Fibroblast of gingiva (primary cell): ENCODE results near the gene MAPK11.

Experiments used
- DNase-seq: peaks from one replicate; pipeline ENCODE4 v3.0.0-alpha.2; 2011; ENCODE audit warnings: low read depth

Gene MAPK11

GRCh38 chr22:50293441-50294318 is 23.5 kb upstream of the MAPK11 start:
- DNase-seq, result peak; percentile 82

GRCh38 chr22:50292643-50293440 is 22.7 kb upstream of the MAPK11 start:
- no peak for DNase-seq

- no peak for DNase-seq
These were observed 19.9 kb upstream of the MAPK11 start for GRCh38 chr22:50289942-50290630.

- DNase-seq, result no peak
These were observed 19.2 kb upstream of the MAPK11 start for GRCh38 chr22:50289151-50289941.

- no peak for DNase-seq
These were observed 17.6 kb upstream of the MAPK11 start for GRCh38 chr22:50287731-50288130.

GRCh38 chr22:50286701-50287318 is 16.6 kb upstream of the MAPK11 start:
- no peak for DNase-seq

- DNase-seq, result no peak
These were observed 16.1 kb upstream of the MAPK11 start for GRCh38 chr22:50286275-50286674.

GRCh38 chr22:50285568-50286229 is 15.5 kb upstream of the MAPK11 start:
- DNase-seq, result no peak

- no peak for DNase-seq
These were observed 14.3 kb upstream of the MAPK11 start for GRCh38 chr22:50284479-50284878.

- DNase-seq, result no peak
These were observed 13.6 kb upstream of the MAPK11 start for GRCh38 chr22:50283821-50284220.

- DNase-seq, result no peak
These were observed 12.4 kb upstream of the MAPK11 start for GRCh38 chr22:50282361-50283155.

- DNase-seq, result no peak
These were observed 11.8 kb upstream of the MAPK11 start for GRCh38 chr22:50281957-50282356.

- DNase-seq, result no peak
These were observed 11.2 kb upstream of the MAPK11 start for GRCh38 chr22:50281384-50281760.

GRCh38 chr22:50280708-50281383 is 10.7 kb upstream of the MAPK11 start:
- DNase-seq, result no peak

GRCh38 chr22:50280022-50280707 is 10.0 kb upstream of the MAPK11 start:
- no peak for DNase-seq

GRCh38 chr22:50278956-50279619 is 8.9 kb upstream of the MAPK11 start:
- DNase-seq, result no peak

- no peak for DNase-seq
These were observed 8.3 kb upstream of the MAPK11 start for GRCh38 chr22:50278461-50278860.

- DNase-seq, result no peak
These were observed 7.6 kb upstream of the MAPK11 start for GRCh38 chr22:50277761-50278160.
